Renal cortex interstitium (tissue), 11 donors: ENCODE measurements around the gene DUS2. TPM values are rescaled to one million over a fixed set of nuclear protein-coding genes. Genes with fewer than 3 reads are reported as not detected.

ENCODE experiments used
- DNase-seq, 11 donors: peaks; one replicate each; pipeline ENCODE4 v3.0.0-alpha.2; 2013; ENCODE audit warnings: low read depth in 9 of 11, low spot score in 4 of 11; ENCODE audit errors: extremely low read depth in 1 of 11
- polyA plus RNA-seq, 3 donors: library from polyadenylated mRNA; unstranded; fragments of 120-200 nt; gene quantifications; one replicate each; pipeline ENCODE4 v1.2.1, GENCODE V29; 2013; ENCODE audit not compliant: insufficient read length in 3 of 3

The DUS2 gene
- polyA plus RNA-seq, 3 donors = 13.7 to 17.9 (median 17.5) TPM

DNA sequence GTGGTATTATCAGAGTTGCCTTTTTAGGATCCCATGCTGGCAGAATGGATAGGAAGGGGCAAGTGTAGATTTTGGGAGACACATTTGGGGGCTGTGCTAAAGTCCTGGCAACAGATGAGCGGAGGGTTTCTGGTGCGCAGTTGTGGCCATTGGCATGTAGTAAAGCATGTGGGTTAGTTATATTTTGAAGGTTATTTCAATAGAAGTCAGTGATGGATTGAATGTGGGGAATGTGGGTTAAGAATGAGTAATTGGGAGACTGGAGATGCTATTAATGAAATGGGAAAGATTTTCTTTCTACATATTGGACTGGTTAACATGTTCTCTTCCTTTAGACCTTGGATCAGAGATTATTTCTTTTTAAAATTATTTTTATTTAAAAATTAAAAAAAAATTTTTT, 10.0 kb downstream of the DUS2 start:
- DNase-seq = no peak

DNA sequence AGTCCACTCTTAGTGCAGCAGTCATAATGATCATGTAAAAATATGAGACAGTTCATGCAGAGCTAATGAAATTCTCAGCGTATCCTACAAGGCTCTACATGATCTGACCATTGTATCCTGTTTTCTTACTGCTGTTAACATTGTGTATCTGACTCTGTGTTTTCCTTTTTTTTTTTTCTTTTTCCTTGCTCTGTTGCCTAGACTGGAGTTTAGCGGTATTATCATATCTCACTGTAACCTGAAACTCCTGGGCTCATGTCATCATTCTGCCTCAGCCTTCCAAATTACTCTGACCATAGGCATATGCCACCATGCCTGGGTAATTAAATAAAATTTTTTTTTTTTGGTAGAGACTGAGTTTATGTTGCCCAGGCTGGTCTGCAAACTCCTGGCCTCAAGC, 12.1 kb downstream of the DUS2 start:
- no peak for DNase-seq

DNA sequence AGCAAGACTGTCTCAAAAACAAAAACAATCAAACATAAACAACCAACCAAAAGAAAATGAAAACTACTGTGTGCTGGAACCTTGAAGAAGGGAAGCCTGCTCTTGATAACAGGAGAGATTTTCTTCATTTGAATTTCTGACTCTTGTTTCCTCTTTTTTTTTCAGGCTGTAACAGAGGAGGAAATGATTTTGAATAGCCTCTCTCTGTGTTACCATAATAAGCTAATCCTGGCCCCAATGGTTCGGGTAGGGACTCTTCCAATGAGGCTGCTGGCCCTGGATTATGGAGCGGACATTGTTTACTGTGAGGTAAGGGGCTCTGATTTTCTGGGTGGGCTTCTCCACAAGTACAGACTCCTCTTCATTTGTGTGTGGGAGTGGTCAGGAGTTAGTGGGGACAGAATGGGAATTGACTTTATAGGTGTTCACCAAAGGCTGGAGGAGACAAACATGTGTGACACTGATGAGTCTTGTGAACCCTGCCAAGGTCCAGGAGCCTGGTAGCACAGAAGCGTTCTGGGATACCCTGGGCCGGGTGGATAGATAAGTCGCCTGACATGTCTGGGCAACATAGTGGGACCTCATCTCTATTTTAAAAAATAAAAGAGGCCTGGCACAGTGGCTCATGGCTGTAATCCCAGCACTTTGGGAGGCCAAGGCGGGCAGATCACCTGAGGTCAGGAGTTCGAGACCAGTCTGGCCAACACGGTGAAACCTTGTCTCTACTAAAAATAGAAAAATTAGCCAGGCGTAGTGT, 14.9 kb downstream of the DUS2 start:
- DNase-seq = no peak

DNA sequence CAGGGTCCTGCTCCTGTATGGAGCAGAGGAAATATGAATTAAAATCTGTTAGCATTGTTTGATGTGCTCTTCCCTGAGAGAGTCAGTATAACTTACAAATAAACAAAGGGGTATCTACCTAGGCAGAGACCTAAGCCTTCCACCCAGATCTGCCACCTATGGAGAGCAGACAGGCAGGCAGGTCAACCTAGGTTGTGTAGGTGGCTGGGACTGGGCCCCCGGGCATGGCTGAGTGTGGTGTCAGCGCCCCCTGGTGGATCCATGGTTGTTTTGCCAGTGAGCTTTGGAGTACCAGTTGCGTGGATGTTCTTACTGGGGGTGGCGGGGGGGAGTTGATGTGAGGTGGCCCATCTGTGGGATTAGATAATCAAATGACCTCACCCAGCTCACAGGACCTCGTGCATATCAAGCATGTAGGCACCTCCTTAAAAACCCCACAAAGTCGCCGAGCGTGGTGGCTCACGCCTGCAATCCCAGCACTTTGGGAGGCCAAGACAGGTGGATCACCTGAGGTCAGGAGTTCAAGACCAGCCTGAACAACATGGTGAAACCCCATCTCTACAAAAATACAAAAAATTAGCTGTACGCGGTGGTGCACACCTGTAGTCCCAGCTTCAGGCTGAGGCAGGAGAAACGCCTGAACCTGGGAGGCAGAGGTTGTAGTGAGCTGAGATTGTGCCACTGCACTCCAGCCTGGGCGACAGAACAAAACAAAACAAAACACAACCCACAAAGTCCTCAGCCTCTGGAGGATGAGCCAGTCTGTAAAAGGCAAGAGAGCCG, 17.6 kb downstream of the DUS2 start:
- peak in 9 of 11 donors; percentile 30 to 54 (median 35) for DNase-seq

- DNase-seq = no peak
Observed at GRCh38 chr16:68041783-68042182, 18.7 kb downstream of the DUS2 start.

- DNase-seq = no peak
Observed at GRCh38 chr16:68046106-68046505, 23.0 kb downstream of the DUS2 start.

DNA sequence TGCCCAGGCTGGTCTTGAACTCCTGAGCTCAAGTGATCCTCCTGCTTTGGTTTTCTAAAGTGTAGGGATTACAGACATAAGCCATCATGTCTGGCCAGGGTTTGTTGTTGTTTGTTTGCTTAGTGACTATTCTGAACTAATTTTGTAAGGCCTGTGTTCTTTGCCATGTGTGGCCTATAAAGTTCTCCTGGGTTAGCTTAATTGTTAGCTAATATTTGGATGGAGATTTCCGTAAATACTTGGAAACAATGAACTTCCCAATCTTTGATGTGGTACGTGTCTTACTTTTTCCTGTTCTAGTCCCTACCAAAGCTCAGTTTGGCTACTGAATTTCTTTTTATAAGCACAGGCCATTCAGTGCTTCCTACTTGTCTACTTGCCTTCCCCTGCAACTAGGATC, 24.9 kb downstream of the DUS2 start:
- DNase-seq = no peak

GRCh38 chr16:68049449-68049848, 26.4 kb downstream of the DUS2 start:
- DNase-seq = no peak

DNA sequence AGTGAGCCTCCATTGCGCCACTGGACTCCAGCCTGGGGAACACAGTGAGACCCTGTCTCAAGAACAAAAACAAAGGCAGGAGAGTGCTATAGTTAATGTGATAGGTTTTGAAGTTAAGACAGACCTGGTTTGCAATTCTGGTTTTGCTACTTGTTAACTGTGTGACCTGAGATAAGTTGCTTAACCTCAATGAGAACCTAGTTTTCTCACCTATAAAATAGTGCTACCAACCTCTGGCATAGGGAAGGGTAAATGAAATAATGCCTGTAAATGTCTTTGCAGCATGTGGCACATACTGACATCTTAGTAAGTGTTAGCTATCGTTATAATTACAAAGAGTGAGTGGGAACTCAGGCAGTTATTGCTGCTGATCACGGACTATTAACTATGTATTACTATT, 32.3 kb downstream of the DUS2 start:
- no peak for DNase-seq

- no peak for DNase-seq
Observed at GRCh38 chr16:68059804-68060203, 36.7 kb downstream of the DUS2 start.

GRCh38 chr16:68061396-68061795, 38.3 kb downstream of the DUS2 start:
- DNase-seq = no peak

DNA sequence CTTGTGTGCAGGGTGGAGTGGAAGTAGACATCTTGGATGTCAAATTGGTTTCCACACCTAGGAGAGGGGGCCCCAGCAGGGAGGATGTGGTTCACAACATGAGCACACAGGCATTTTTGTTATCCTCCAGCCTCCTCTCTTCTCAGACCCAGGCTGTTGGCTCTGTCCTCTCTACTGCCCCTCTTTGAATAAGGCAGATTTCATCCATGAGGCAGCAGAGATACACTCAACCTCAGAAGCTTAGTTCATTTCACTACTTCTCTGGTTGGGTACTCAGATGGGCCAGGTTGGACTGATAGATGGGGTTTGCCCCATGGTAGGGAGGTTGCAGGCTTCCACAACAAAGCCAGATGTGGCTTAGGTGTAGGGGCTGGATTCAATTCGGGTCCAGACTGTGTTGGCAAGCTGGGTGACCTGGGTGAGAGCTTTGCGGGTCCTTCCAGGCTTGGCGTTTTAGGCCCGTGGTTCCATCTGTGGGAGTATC, 39.9 kb downstream of the DUS2 start:
- no peak for DNase-seq

- peak in 2 of 11 donors; percentile 21 to 38 for DNase-seq
Observed at GRCh38 chr16:68064791-68065365, 41.8 kb downstream of the DUS2 start.

DNA sequence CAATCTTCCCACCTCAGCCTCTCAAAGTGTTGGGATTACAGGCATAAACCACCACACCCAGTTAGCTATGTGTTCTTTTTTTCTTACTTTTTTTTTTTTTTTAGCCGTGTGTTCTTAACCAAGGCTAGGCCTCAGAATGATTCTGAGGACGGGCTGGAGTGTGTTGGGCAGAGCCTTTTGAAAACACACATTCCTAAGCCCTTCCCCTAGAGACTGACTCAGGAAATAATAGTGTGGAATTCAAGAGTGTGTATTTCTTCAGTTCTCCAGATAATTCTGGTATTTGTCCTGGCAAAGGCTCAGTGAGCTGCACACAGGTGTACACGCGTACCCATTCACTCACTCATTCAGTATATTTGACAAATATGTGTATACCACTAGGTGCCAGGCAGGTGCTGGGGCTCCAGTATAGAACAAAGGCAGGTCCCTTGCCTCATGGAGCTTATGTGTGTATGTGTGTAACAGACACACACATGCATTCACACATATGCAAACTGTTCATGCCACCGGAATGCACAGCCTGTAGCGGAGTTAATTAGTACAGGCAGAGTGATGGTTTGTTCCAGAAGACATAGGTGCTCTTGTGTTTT, 42.7 kb downstream of the DUS2 start:
- DNase-seq = no peak

GRCh38 chr16:68066763-68067162, 43.7 kb downstream of the DUS2 start:
- no peak for DNase-seq

DNA sequence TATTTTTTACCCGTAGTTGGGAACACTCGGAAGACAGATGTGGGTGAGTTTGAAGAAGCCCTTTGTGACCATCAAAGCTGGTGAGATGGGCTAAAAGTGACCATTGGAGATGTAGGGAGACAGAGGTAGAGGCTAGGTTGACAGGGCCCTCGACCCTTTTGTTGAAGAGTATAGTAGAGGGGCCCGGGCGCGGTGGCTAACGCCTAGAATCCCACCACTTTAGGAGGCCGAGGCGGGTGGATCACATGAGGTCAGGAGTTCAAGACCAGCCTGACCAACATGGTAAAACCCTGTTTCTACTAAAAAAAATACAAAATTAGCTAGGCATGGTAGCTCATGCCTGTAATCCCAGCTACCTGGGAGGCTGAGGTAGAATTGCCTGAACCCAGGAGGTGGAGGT, 45.8 kb downstream of the DUS2 start:
- no peak for DNase-seq

DNA sequence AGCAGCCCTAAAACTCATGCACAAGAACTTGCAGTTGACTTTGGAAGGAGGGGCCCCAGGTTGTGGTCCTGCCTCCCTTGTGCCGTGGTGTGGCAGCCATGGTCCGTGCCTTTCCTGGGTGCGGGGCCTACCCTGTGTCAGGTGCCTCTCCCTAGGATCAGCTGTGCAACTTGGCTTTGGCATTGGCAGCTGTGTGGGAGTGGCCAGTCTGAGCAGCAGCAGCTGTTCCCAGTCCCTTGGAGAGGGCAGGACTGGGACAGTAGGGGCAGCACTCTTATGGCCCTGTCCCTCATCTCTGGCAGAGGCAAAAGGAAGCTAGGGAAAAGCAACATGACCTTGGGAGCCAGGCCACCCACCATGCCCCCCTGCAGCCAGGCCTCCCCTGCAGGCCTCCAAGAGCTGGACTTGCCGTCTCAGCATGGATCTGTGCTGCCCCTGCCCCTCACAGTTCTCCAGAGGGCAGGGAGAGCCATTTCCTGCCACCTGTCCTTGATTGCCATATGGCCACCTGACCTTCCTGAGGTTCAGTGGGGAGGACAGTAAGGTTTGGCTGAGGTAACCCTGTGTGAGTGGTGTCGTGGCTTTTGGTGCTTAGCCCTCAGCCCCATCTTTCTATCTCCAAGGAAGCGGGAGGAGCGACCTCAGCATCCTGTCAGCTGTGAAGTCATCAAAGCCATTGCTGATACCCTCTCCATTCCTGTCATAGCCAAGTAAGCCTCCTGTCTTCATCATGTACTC, 46.6 kb downstream of the DUS2 start:
- DNase-seq = peak in 2 of 11 donors; percentile 22 to 28

DNA sequence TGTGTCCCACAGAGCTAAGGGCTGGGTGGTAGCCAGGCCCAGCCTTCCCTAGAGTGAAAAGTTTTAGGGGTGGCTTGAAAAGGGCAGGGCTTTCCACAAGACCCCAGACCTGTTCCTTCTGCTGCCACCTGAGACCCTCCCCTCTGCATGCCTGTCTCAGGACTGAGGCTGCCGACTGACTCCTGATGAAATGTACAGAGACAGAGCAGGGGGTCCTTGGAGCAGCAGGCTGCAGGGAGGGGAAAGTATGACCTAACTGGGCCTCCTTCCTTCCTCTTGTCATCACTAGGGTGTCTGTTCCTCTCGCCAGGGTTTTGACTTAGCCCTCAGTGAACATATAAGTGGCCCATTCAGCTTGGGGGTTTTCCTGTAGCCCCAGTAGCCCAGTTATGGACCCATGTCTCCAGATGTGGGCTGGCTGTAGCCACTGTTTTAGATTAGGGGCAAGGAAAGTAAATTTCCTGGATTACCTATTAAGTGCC, 47.2 kb downstream of the DUS2 start:
- DNase-seq = no peak
